Osteoblast (primary cell): ENCODE data around the gene TNFAIP8L1. TPM values are rescaled to one million over a fixed set of nuclear protein-coding genes. Genes with fewer than 3 reads are reported as not detected.

Experiments
- DNase-seq: peaks from one replicate; pipeline ENCODE4 v3.0.0; 2011; ENCODE audit warnings: low spot score, mixed read lengths; ENCODE audit not compliant: insufficient read length; ENCODE audit errors: missing footprints
- H2AFZ ChIP-seq: 2 replicates; pipeline ENCODE4 v1.6.0; 2011; ENCODE audit warnings: mild to moderate bottlenecking, low read length
- H3K27ac ChIP-seq: 2 replicates; pipeline ENCODE4 v1.5.1; 2011; ENCODE audit warnings: mild to moderate bottlenecking, low read depth, low read length, moderate library complexity
- H3K27me3 ChIP-seq: 2 replicates; pipeline ENCODE4 v1.6.0; 2012; ENCODE audit warnings: mild to moderate bottlenecking, control low read depth, inconsistent platforms, low read length, moderate library complexity; ENCODE audit not compliant: insufficient read depth
- H3K36me3 ChIP-seq: 2 replicates; pipeline ENCODE4 v1.5.1; 2011; ENCODE audit warnings: mild to moderate bottlenecking, low read length, control low read depth, moderate library complexity; ENCODE audit not compliant: insufficient read depth
- H3K4me1 ChIP-seq: 2 replicates; pipeline ENCODE4 v1.5.1; 2011; ENCODE audit warnings: mild to moderate bottlenecking, low read length, control low read depth, moderate library complexity; ENCODE audit not compliant: insufficient read depth
- H3K4me2 ChIP-seq: 2 replicates; pipeline ENCODE4 v1.6.0; 2011; ENCODE audit warnings: mild to moderate bottlenecking, low read length; ENCODE audit not compliant: insufficient read depth
- H3K4me3 ChIP-seq: fragments of 200-600 bp; sonication (generic); 3 replicates; pipeline ENCODE4 v1.5.1; 2012; ENCODE audit warnings: mild to moderate bottlenecking, low read length, inconsistent platforms; ENCODE audit not compliant: insufficient read depth
- H3K79me2 ChIP-seq: 2 replicates; pipeline ENCODE4 v1.6.0; 2012; ENCODE audit warnings: mild to moderate bottlenecking, low read length, control low read depth, inconsistent platforms; ENCODE audit not compliant: insufficient read depth
- H3K9me3 ChIP-seq: 2 replicates; pipeline ENCODE4 v1.5.1; 2011; ENCODE audit warnings: low read depth, low read length, control low read depth
- H4K20me1 ChIP-seq: 2 replicates; pipeline ENCODE4 v1.6.0; 2012; ENCODE audit warnings: mild to moderate bottlenecking, low read length, control low read depth; ENCODE audit not compliant: insufficient read depth
- CTCF ChIP-seq: IDR thresholded peaks from 2 replicates; pipeline ENCODE4 v1.5.1; 2011; ENCODE audit warnings: mild to moderate bottlenecking, low read depth, low read length, moderate library complexity; ENCODE audit errors: extremely low read depth
- total RNA-seq: library from RNA; depleted of rRNA; stranded (reverse); fragments of >200 nt; gene quantifications from 2 replicates; pipeline ENCODE4 v1.2.3, GENCODE V29; 2012

TNFAIP8L1 gene
- total RNA-seq, 1 donor: 1.8 TPM

GRCh38 chr19:4602915-4603314 is 36.4 kb upstream of the TNFAIP8L1 start:
- Histone ChIP-seq H3K9me3 (no peaks in the 10 kb centered on the region), H3K4me1 (no peaks in the 10 kb centered on the region), H3K27me3 (peaks cover 10% of the 10 kb centered on the region), H4K20me1 (no peaks in the 10 kb centered on the region), H2AFZ (no peak overlapping the region), H3K4me2 (no peak overlapping the region), H3K4me3 (no peak overlapping the region), H3K27ac (no peak overlapping the region), H3K36me3 (no peaks in the 10 kb centered on the region), H3K79me2 (no peaks in the 10 kb centered on the region)
- TF ChIP-seq CTCF: no peak
- no peak for DNase-seq

- Histone ChIP-seq H3K4me3 (no peak overlapping the region), H4K20me1 (no peaks in the 10 kb centered on the region), H2AFZ (no peak overlapping the region), H3K36me3 (no peaks in the 10 kb centered on the region), H3K27me3 (peaks cover 7% of the 10 kb centered on the region), H3K4me2 (no peak overlapping the region), H3K9me3 (no peaks in the 10 kb centered on the region), H3K27ac (no peak overlapping the region), H3K4me1 (no peaks in the 10 kb centered on the region), H3K79me2 (no peaks in the 10 kb centered on the region)
- DNase-seq: no peak
- TF ChIP-seq CTCF: no peak
These were observed 34.4 kb upstream of the TNFAIP8L1 start for GRCh38 chr19:4604912-4605311.

- Histone ChIP-seq H3K4me3 (no peak overlapping the region), H4K20me1 (no peaks in the 10 kb centered on the region), H3K27ac (no peak overlapping the region), H3K79me2 (no peaks in the 10 kb centered on the region), H2AFZ (no peak overlapping the region), H3K9me3 (no peaks in the 10 kb centered on the region), H3K27me3 (peaks cover 16% of the 10 kb centered on the region), H3K36me3 (no peaks in the 10 kb centered on the region), H3K4me1 (no peaks in the 10 kb centered on the region), H3K4me2 (no peak overlapping the region)
- peak; percentile 30 for DNase-seq
- no peak for TF ChIP-seq CTCF
These were observed 33.1 kb upstream of the TNFAIP8L1 start for GRCh38 chr19:4606181-4606580.

- Histone ChIP-seq H3K4me2 (no peak overlapping the region), H3K4me3 (no peak overlapping the region), H4K20me1 (no peaks in the 10 kb centered on the region), H3K27ac (no peak overlapping the region), H3K9me3 (no peaks in the 10 kb centered on the region), H3K36me3 (no peaks in the 10 kb centered on the region), H3K27me3 (peaks cover 18% of the 10 kb centered on the region), H2AFZ (no peak overlapping the region), H3K4me1 (no peaks in the 10 kb centered on the region), H3K79me2 (no peaks in the 10 kb centered on the region)
- TF ChIP-seq CTCF: no peak
- DNase-seq: peak; percentile 73
These were observed 32.2 kb upstream of the TNFAIP8L1 start for GRCh38 chr19:4606921-4607678.
